Uterus (tissue), 4 donors: ENCODE data around the gene BRINP3. TPM values are rescaled to one million over a fixed set of nuclear protein-coding genes. Genes with fewer than 3 reads are reported as not detected.

ENCODE experiments used
- DNase-seq, 2 donors: peaks; one replicate each; pipeline ENCODE4 v3.0.0-alpha.2; 2019 to 2020
- H3K27ac ChIP-seq, 2 donors: fragments of 200-600 bp; sonication (generic); 1 replicate in 1 of 2; 2 replicates in 1 of 2; pipeline ENCODE4 v1.5.1; 2016 to 2018
- H3K27me3 ChIP-seq, 2 donors: fragments of 200-600 bp; sonication (generic); one replicate each; pipeline ENCODE4 v1.5.1; 2018 to 2019; ENCODE audit warnings: control low read depth in 1 of 2
- H3K36me3 ChIP-seq, 2 donors: fragments of 200-600 bp; sonication (generic); one replicate each; pipeline ENCODE4 v1.5.1; 2019; ENCODE audit warnings: control low read depth in 1 of 2
- H3K4me1 ChIP-seq, 2 donors: fragments of 200-600 bp; sonication (generic); one replicate each; pipeline ENCODE4 v1.5.1; 2018 to 2019; ENCODE audit warnings: control low read depth in 1 of 2
- H3K4me3 ChIP-seq, 2 donors: fragments of 200-600 bp; sonication (generic); 1 replicate in 1 of 2; 2 replicates in 1 of 2; pipeline ENCODE4 v1.5.1; 2018 to 2019; ENCODE audit warnings: mild to moderate bottlenecking in 1 of 2
- H3K9me3 ChIP-seq, 2 donors: fragments of 200-600 bp; sonication (generic); one replicate each; pipeline ENCODE4 v1.5.1; 2019; ENCODE audit warnings: control low read depth in 1 of 2
- CTCF ChIP-seq, 4 experiments: fragments of 200-600 bp in 2 of 4; fragments of 450-650 bp in 2 of 4; sonication (generic) in 2 of 4; IDR thresholded peaks; one replicate each; pipeline ENCODE4 v1.5.1; 2016 to 2019; ENCODE audit warnings: antibody characterized with exemption in 4 of 4, mild to moderate bottlenecking in 2 of 4, moderate library complexity in 1 of 4
- POLR2A ChIP-seq, 2 donors: fragments of 450-650 bp; IDR thresholded peaks; one replicate each; pipeline ENCODE4 v1.6.1; 2016; ENCODE audit warnings: antibody characterized with exemption in 2 of 2, mild to moderate bottlenecking in 1 of 2, moderate library complexity in 1 of 2
- intact Hi-C: fragments of 100-400 bp; cut with DNase I; formaldehyde crosslinking; loops from one replicate; pipeline ENCODE4 v1.15.1; 2023; ENCODE audit warnings: low total_unique reads
- total RNA-seq, 4 donors: library from RNA; depleted of rRNA in 3 of 4; stranded (reverse); fragments of >200 nt in 3 of 4; gene quantifications; one replicate each; pipeline versions ENCODE4 v1.1.0 to v1.2.4, GENCODE V29; 2014 to 2023
- donor health status: DM: yes; HTN: yes; CAD: no.

Gene BRINP3
- total RNA-seq, 4 donors from 2014 or later = under 0.01 to 39.7 (median 0.76) TPM; not detected in 1

- TF ChIP-seq CTCF (IDR thresholded peaks at IDR 0.05) (no peak), POLR2A (IDR thresholded peaks at IDR 0.05) (no peak)
- no peaks in the 10 kb centered on the region for H3K36me3 ChIP-seq
- no peak overlapping the region for H3K27ac ChIP-seq
- intact Hi-C loops = no loop called here
- H3K4me3 ChIP-seq = no peak overlapping the region
- no peaks in the 10 kb centered on the region for H3K4me1 ChIP-seq
- no peak for DNase-seq
- H3K27me3 ChIP-seq = no peaks in the 10 kb centered on the region
- no peaks in the 10 kb centered on the region for H3K9me3 ChIP-seq
These were observed 333.0 kb downstream of the BRINP3 start for GRCh38 chr1:190144650-190145049.

GRCh38 chr1:190140644-190141043, 337.0 kb downstream of the BRINP3 start:
- no peak overlapping the region for H3K27ac ChIP-seq
- H3K9me3 ChIP-seq = no peaks in the 10 kb centered on the region
- no peaks in the 10 kb centered on the region for H3K36me3 ChIP-seq
- H3K4me1 ChIP-seq = no peaks in the 10 kb centered on the region
- no peak overlapping the region for H3K4me3 ChIP-seq
- no peak for TF ChIP-seq POLR2A (IDR thresholded peaks at IDR 0.05)
- TF ChIP-seq CTCF (IDR thresholded peaks at IDR 0.05) = no peak
- no peak for DNase-seq
- intact Hi-C loops = no loop called here
- no peaks in the 10 kb centered on the region for H3K27me3 ChIP-seq

DNA sequence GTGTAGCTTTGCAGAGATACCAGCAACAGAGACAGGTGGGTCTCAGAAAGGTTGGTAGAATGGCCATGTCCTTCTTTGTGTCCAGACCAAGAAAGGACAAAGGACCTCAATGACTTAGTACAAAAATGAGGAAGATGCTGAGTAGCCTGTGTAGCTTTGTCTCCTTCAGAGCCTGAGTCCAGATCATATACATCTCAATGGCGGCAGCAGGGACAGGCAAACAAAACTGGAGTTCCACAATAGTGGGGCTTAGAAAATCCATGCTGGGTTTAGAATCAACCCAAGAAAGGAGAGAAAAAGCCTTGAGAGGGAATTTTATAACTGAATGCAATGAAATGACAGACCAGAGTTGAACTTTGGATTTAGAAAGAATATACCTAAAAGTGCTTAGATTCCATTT, 339.0 kb downstream of the BRINP3 start:
- Histone ChIP-seq H3K27ac (no peak overlapping the region), H3K27me3 (no peaks in the 10 kb centered on the region)
- no peak for TF ChIP-seq POLR2A (IDR thresholded peaks at IDR 0.05)
- no peak for TF ChIP-seq CTCF (IDR thresholded peaks at IDR 0.05)

DNA sequence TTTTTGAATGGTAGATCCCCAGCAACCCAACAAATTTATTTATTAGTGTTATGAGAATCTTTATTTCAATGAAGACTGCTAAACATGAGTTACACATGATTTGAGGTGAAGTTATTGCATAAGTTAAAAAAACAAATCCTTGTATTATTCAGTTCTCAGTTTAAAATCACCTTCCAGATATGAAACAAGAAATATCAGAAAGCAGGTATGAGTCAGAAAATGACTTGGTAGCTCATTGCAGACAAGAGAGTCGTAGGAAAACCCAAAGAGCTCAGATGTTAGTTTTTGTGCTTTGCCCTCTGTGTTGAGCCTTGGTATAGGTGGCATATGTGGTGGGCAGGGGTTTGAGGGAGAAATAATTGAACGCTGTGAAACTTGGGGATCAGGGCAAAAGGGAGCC, 339.4 kb downstream of the BRINP3 start:
- Histone ChIP-seq H3K27ac (no peak overlapping the region), H3K9me3 (no peaks in the 10 kb centered on the region), H3K4me3 (no peak overlapping the region), H3K27me3 (no peaks in the 10 kb centered on the region), H3K36me3 (no peaks in the 10 kb centered on the region), H3K4me1 (no peaks in the 10 kb centered on the region)
- TF ChIP-seq CTCF (IDR thresholded peaks at IDR 0.05) = no peak
- TF ChIP-seq POLR2A (IDR thresholded peaks at IDR 0.05) = no peak
- no peak for DNase-seq
- intact Hi-C loops = no loop called here

More for the DNA sequence above, 339.0 kb downstream of the BRINP3 start:
- Histone ChIP-seq H3K4me3 (no peak overlapping the region), H3K36me3 (no peaks in the 10 kb centered on the region), H3K9me3 (no peaks in the 10 kb centered on the region), H3K4me1 (no peaks in the 10 kb centered on the region)
- no peak for DNase-seq
- intact Hi-C loops = no loop called here

- H3K27me3 ChIP-seq = no peaks in the 10 kb centered on the region
- TF ChIP-seq CTCF (IDR thresholded peaks at IDR 0.05) (no peak), POLR2A (IDR thresholded peaks at IDR 0.05) (no peak)
- no peak for DNase-seq
- H3K9me3 ChIP-seq = no peaks in the 10 kb centered on the region
- no peak overlapping the region for H3K4me3 ChIP-seq
- no peaks in the 10 kb centered on the region for H3K4me1 ChIP-seq
- intact Hi-C loops = no loop called here
- H3K36me3 ChIP-seq = no peaks in the 10 kb centered on the region
- no peak overlapping the region for H3K27ac ChIP-seq
These were observed 348.3 kb downstream of the BRINP3 start for GRCh38 chr1:190129366-190129765.
